OCI-LY7 (cell line): ENCODE measurements around the gene MPZL2. TPM values are rescaled to one million over a fixed set of nuclear protein-coding genes. Genes with fewer than 3 reads are reported as not detected.

Experiments used
- BruUV-seq: library from RNA; stranded (reverse); fragments of 400-500 nt; replicated peaks from 2 replicates; lab custom pipeline; 2021; lab: Mats Ljungman, UMichigan
- CTCF ChIA-PET: fragments of 300-600 bp; sonication (Branson Sonifier 250); formaldehyde crosslinking; loops from one replicate; lab custom pipeline; 2022; ENCODE audit warnings: antibody characterized with exemption; ENCODE audit not compliant: unreplicated experiment; lab: Charles Lee
- POLR2A ChIA-PET: fragments of 300-600 bp; sonication (Branson Sonifier 250); formaldehyde crosslinking; loops from one replicate; lab custom pipeline; 2022; ENCODE audit warnings: antibody characterized with exemption; lab: Charles Lee
- DNase-seq: peaks from one replicate; pipeline ENCODE4 v3.0.0-alpha.2; 2015; ENCODE audit warnings: low spot score
- H2AFZ ChIP-seq: fragments of 200-600 bp; sonication (generic), shearing (Covaris generic); 2 replicates; pipeline ENCODE4 v1.6.1; 2014; ENCODE audit warnings: mild to moderate bottlenecking, antibody characterized with exemption, low read length, moderate library complexity
- H3K27ac ChIP-seq: fragments of 200-600 bp; sonication (generic); 2 replicates; pipeline ENCODE4 v1.5.1; 2014; ENCODE audit warnings: mixed run types, low read depth, mild to moderate bottlenecking, moderate library complexity, low read length, inconsistent platforms; ENCODE audit not compliant: poor library complexity, severe bottlenecking
- H3K36me3 ChIP-seq: fragments of 200-600 bp; sonication (generic); 2 replicates; pipeline ENCODE4 v1.6.1; 2014; ENCODE audit warnings: mild to moderate bottlenecking, antibody characterized with exemption, low read length, moderate library complexity, mixed read lengths; ENCODE audit not compliant: insufficient read depth
- H3K4me1 ChIP-seq: fragments of 200-600 bp; sonication (generic); 2 replicates; pipeline ENCODE4 v1.5.1; 2014; ENCODE audit warnings: mild to moderate bottlenecking, low read length; ENCODE audit not compliant: insufficient read depth, poor library complexity, severe bottlenecking
- H3K4me2 ChIP-seq: fragments of 200-600 bp; sonication (generic); 2 replicates; pipeline ENCODE4 v1.6.1; 2014; ENCODE audit warnings: mild to moderate bottlenecking, low read length
- H3K4me3 ChIP-seq: fragments of 200-600 bp; sonication (generic); 2 replicates; pipeline ENCODE4 v1.5.1; 2014; ENCODE audit warnings: mild to moderate bottlenecking, low read depth, low read length; ENCODE audit not compliant: poor library complexity, severe bottlenecking
- H3K79me2 ChIP-seq: fragments of 200-600 bp; sonication (generic); 2 replicates; pipeline ENCODE4 v1.6.1; 2016; ENCODE audit warnings: low read depth, mild to moderate bottlenecking, low read length, moderate library complexity, mixed read lengths; ENCODE audit not compliant: insufficient read depth
- H3K9me2 ChIP-seq: fragments of 200-600 bp; sonication (generic); 2 replicates; pipeline ENCODE4 v1.6.1; 2016; ENCODE audit warnings: mild to moderate bottlenecking, low read length, mixed read lengths; ENCODE audit not compliant: insufficient read depth
- H3K9me3 ChIP-seq: fragments of 200-600 bp; sonication (generic); 2 replicates; pipeline ENCODE4 v1.6.1; 2014; ENCODE audit warnings: mild to moderate bottlenecking, mixed run types, low read length, mixed read lengths
- H4K20me1 ChIP-seq: fragments of 200-600 bp; sonication (generic); 2 replicates; pipeline ENCODE4 v1.6.1; 2014; ENCODE audit warnings: mild to moderate bottlenecking, antibody characterized with exemption, low read length, moderate library complexity, mixed read lengths; ENCODE audit not compliant: insufficient read depth
- EZH2phosphoT487 ChIP-seq: fragments of 200-600 bp; sonication (generic); IDR thresholded peaks from 2 replicates; pipeline ENCODE4 v1.6.1; 2018; ENCODE audit warnings: low read depth, borderline replicate concordance, mild to moderate bottlenecking, mixed run types, antibody characterized with exemption, low read length, moderate library complexity, mixed read lengths
- intact Hi-C: fragments of 100-400 bp; cut with micrococcal nuclease; formaldehyde crosslinking; loops from one replicate; pipeline ENCODE4 v1.10.0; 2022; ENCODE audit not compliant: unreplicated experiment
- total RNA-seq, 2 experiments: library from RNA; depleted of rRNA in 1 of 2; stranded (reverse); fragments of >200 nt in 1 of 2; shearing (Covaris generic) in 1 of 2; gene quantifications; 2 replicates each; pipeline ENCODE4 v1.2.3, GENCODE V29; 2014 to 2022
- TF ChIP-seq, protein P1 (sequence below): fragments of 200-600 bp; sonication (generic); conservative IDR thresholded peaks from 2 replicates; pipeline ENCODE4 v1.5.1; 2014; ENCODE audit warnings: mild to moderate bottlenecking, antibody characterized with exemption, low read length, moderate library complexity, mixed read lengths

MPZL2 gene
- total RNA-seq, 2 experiments from 2014 or later: not detected

DNA sequence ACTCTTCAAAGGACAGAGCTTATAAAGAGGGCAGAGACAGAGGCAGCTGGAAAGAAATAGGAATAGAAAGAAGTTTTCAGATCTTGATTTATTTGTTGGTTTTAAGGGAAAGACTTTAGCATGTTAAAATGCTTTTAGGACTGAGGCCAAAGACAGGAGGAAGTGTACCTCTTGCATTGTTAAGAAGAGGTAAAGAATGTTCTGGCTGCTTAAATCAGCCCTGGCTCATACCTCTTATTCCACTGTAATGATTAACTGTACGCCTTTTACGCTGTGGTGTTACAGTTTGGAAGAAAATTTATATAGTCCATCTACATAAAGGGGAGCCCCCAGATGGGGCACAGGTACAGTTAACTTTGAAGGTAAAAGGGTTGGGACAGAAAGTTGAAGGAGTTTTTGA lies 10.1 kb upstream of the MPZL2 start:
- BruUV-seq: no TSS peak
- H3K4me2 ChIP-seq: no peak overlapping the region
- H2AFZ ChIP-seq: no peak overlapping the region
- no peaks in the 10 kb centered on the region for H3K36me3 ChIP-seq
- no peak for DNase-seq
- POLR2A ChIA-PET: interaction anchor here (0.7 kb wide), 1 partner anchor 14 kb away, joined by 3 read pairs; no protein-coding TSS in a partner anchor
- no peak overlapping the region for H3K4me3 ChIP-seq
- CTCF ChIA-PET: no interaction called here
- H3K4me1 ChIP-seq: peaks cover 6% of the 10 kb centered on the region
- TF ChIP-seq, protein P1, sequence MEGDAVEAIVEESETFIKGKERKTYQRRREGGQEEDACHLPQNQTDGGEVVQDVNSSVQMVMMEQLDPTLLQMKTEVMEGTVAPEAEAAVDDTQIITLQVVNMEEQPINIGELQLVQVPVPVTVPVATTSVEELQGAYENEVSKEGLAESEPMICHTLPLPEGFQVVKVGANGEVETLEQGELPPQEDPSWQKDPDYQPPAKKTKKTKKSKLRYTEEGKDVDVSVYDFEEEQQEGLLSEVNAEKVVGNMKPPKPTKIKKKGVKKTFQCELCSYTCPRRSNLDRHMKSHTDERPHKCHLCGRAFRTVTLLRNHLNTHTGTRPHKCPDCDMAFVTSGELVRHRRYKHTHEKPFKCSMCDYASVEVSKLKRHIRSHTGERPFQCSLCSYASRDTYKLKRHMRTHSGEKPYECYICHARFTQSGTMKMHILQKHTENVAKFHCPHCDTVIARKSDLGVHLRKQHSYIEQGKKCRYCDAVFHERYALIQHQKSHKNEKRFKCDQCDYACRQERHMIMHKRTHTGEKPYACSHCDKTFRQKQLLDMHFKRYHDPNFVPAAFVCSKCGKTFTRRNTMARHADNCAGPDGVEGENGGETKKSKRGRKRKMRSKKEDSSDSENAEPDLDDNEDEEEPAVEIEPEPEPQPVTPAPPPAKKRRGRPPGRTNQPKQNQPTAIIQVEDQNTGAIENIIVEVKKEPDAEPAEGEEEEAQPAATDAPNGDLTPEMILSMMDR: no peak
- no peak for TF ChIP-seq EZH2phosphoT487
- intact Hi-C loops: no loop called here
- H3K9me2 ChIP-seq: no peaks in the 10 kb centered on the region
- H3K79me2 ChIP-seq: no peaks in the 10 kb centered on the region
- no peaks in the 10 kb centered on the region for H4K20me1 ChIP-seq
- H3K27ac ChIP-seq: no peak overlapping the region
- H3K9me3 ChIP-seq: no peaks in the 10 kb centered on the region

DNA sequence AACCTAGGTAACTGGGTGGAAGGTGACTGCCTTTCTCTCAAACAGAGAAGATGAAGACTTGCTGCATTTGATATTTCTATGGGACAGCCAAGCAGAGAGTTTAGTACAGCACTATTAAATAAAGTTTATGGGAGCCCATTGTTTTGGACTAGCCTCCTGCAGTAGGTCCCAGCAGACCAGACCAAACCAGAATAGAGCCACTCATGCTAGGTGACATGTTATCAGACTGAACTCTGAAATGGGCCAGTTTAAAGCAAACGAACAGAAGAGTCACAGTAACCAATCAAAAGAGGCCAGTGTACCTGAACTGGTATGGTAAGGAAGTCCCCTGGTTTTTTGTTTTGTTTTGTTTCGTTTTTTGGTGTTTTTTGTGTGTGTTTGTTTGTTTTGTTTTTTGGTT lies 7.9 kb upstream of the MPZL2 start:
- Histone ChIP-seq H3K4me3 (no peak overlapping the region), H3K79me2 (no peaks in the 10 kb centered on the region), H3K4me2 (no peak overlapping the region), H3K27ac (no peak overlapping the region), H3K9me3 (no peaks in the 10 kb centered on the region), H3K4me1 (peaks cover 9% of the 10 kb centered on the region), H4K20me1 (no peaks in the 10 kb centered on the region), H3K9me2 (no peaks in the 10 kb centered on the region), H3K36me3 (no peaks in the 10 kb centered on the region), H2AFZ (no peak overlapping the region)
- POLR2A ChIA-PET: no interaction called here
- no TSS peak for BruUV-seq
- no peak for DNase-seq
- CTCF ChIA-PET: no interaction called here
- TF ChIP-seq EZH2phosphoT487: no peak
- TF ChIP-seq, protein P1: no peak
- intact Hi-C loops: no loop called here

DNA sequence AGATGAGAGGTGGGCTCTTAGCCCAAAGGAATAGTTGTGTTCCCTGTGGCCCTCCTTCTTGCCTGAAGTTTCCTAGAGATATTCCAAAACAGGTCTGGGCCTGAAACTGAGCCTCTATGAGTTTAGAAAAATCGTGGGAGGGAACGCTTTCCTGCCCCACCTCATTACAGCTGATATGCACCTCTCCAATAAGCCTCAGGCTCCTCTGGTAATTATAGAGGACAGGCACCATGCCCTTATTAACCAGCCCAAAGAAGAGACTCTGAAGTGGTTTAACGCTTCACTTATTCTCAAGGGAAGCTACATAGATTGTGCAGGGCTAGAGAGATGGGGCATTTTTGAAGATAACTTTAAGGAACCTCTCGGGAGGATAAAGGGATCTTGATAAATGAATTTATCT lies 3.4 kb upstream of the MPZL2 start:
- H3K79me2 ChIP-seq: no peaks in the 10 kb centered on the region
- BruUV-seq: no TSS peak
- no peak overlapping the region for H2AFZ ChIP-seq
- ChIA-PET CTCF (interaction anchor here (0.5 to 1.3 kb wide), 2 partner anchors 51 to 96 kb away, joined by 3 read pairs; no protein-coding TSS in a partner anchor), POLR2A (interaction anchor here (0.5 to 1.2 kb wide), 2 partner anchors 10 to 27 kb away, joined by 4 read pairs; no protein-coding TSS in a partner anchor)
- TF ChIP-seq, protein P1: no peak
- no peak for TF ChIP-seq EZH2phosphoT487
- DNase-seq: peak; percentile 14
- intact Hi-C loops: no loop called here
- no peaks in the 10 kb centered on the region for H3K9me3 ChIP-seq
- H4K20me1 ChIP-seq: no peaks in the 10 kb centered on the region
- 0 out of 2 replicates have a peak overlapping the region, but pooled peaks have one; percentile 7 for H3K4me2 ChIP-seq
- no peak overlapping the region for H3K4me3 ChIP-seq
- H3K4me1 ChIP-seq: peaks cover 8% of the 10 kb centered on the region
- H3K9me2 ChIP-seq: no peaks in the 10 kb centered on the region
- no peak overlapping the region for H3K27ac ChIP-seq
- no peaks in the 10 kb centered on the region for H3K36me3 ChIP-seq
